SK-N-SH (cell line): ENCODE measurements around the gene GGTLC2. TPM values are rescaled to one million over a fixed set of nuclear protein-coding genes. Genes with fewer than 3 reads are reported as not detected.
"Not testable (repeated sequence)": the region's sequence is repeated elsewhere in the genome, so short reads cannot be mapped to it uniquely, and the experiment has no call there.

Experiments
- CTCF ChIA-PET: fragments of 300-600, 350-600 bp; formaldehyde crosslinking; extraction: SDS; loops from one replicate; lab custom pipeline; 2021; lab: Yijun Ruan, JAX
- POLR2A ChIA-PET: fragments of 350-600 bp; sonication (Branson Sonifier 250); formaldehyde crosslinking; extraction: SDS; loops from one replicate; lab custom pipeline; 2020; ENCODE audit warnings: antibody characterized with exemption, inconsistent platforms; lab: Yijun Ruan, JAX
- DNase-seq: peaks from one replicate; pipeline ENCODE4 v3.0.0; 2012
- H2AFZ ChIP-seq: fragments of 200-600 bp; sonication (generic); 2 replicates; pipeline ENCODE4 v1.8.1; 2016; ENCODE audit warnings: antibody characterized with exemption, mild to moderate bottlenecking, low read depth
- H3F3A ChIP-seq: fragments of 200-600 bp; sonication (generic); replicated peaks from 2 replicates; pipeline ENCODE3; 2016; ENCODE audit warnings: antibody characterized with exemption, mild to moderate bottlenecking; ENCODE audit not compliant: insufficient read depth
- H3K27ac ChIP-seq, 2 experiments: fragments of 200-500 bp in 1 of 2; fragments of 200-600 bp in 1 of 2; sonication (Bioruptor generic) in 1 of 2; sonication (generic), shearing (Covaris generic) in 1 of 2; 2 replicates each; pipeline versions ENCODE4 v1.5.1 to v1.6.1; 2014 to 2016; ENCODE audit warnings: low read depth in 2 of 2, inconsistent platforms in 1 of 2, low read length in 1 of 2, mild to moderate bottlenecking in 1 of 2, mixed read lengths in 1 of 2
- H3K27me3 ChIP-seq: fragments of 200-600 bp; sonication (generic), shearing (Covaris generic); 2 replicates; pipeline ENCODE4 v1.6.1; 2016; ENCODE audit warnings: mixed run types; ENCODE audit not compliant: insufficient read depth
- H3K36me3 ChIP-seq, 2 experiments: fragments of 200-500 bp in 1 of 2; fragments of 200-600 bp in 1 of 2; sonication (Bioruptor generic) in 1 of 2; sonication (generic) in 1 of 2; replicated peaks in 1 of 2; 2 replicates each; pipeline versions ENCODE3 to v1.5.1; 2014 to 2016; ENCODE audit warnings: low read length in 1 of 2, mild to moderate bottlenecking in 1 of 2; ENCODE audit not compliant: insufficient read depth in 2 of 2, control insufficient read depth in 1 of 2
- H3K4me1 ChIP-seq, 2 experiments: fragments of 200-500 bp in 1 of 2; fragments of 200-600 bp in 1 of 2; sonication (Bioruptor generic) in 1 of 2; sonication (generic), shearing (Covaris generic) in 1 of 2; 2 replicates each; pipeline versions ENCODE4 v1.5.1 to v1.6.1; 2014 to 2016; ENCODE audit warnings: low read depth in 1 of 2, low read length in 1 of 2, mixed run types in 1 of 2; ENCODE audit not compliant: insufficient read depth in 2 of 2, control insufficient read depth in 1 of 2
- H3K4me2 ChIP-seq: fragments of 200-600 bp; sonication (generic), shearing (Covaris generic); 2 replicates; pipeline ENCODE4 v1.6.1; 2017; ENCODE audit warnings: mixed run types
- H3K4me3 ChIP-seq, 2 experiments: fragments of 200-500 bp in 1 of 2; fragments of 200-600 bp in 1 of 2; sonication (Bioruptor generic) in 1 of 2; sonication (generic), shearing (Covaris generic) in 1 of 2; 2 replicates each; pipeline versions ENCODE4 v1.5.1 to v1.8.1; 2014 to 2016; ENCODE audit warnings: low read depth in 2 of 2, inconsistent platforms in 1 of 2, low read length in 1 of 2, mild to moderate bottlenecking in 1 of 2, mixed read lengths in 1 of 2, moderate library complexity in 1 of 2
- H3K79me2 ChIP-seq: fragments of 200-600 bp; sonication (generic); 2 replicates; pipeline ENCODE4 v1.8.1; 2017; ENCODE audit warnings: mild to moderate bottlenecking; ENCODE audit not compliant: insufficient read depth
- H3K9ac ChIP-seq: fragments of 200-600 bp; sonication (generic); 2 replicates; pipeline ENCODE4 v1.6.1; 2017; ENCODE audit warnings: mixed run types
- H3K9me2 ChIP-seq: fragments of 200-600 bp; sonication (generic); 2 replicates; pipeline ENCODE4 v1.6.1; 2017; ENCODE audit warnings: mixed run types
- H3K9me3 ChIP-seq: fragments of 200-600 bp; sonication (generic); 2 replicates; pipeline ENCODE4 v1.6.1; 2017; ENCODE audit warnings: mixed run types, mild to moderate bottlenecking, moderate library complexity
- H4K20me1 ChIP-seq: fragments of 200-600 bp; sonication (generic); 2 replicates; pipeline ENCODE4 v1.6.1; 2017; ENCODE audit warnings: mild to moderate bottlenecking, mixed run types; ENCODE audit not compliant: insufficient read depth
- EP300 ChIP-seq, 2 experiments: IDR thresholded peaks; 2 replicates each; pipeline versions ENCODE4 v1.4.0 to v1.6.1; 2012; ENCODE audit warnings: borderline replicate concordance in 1 of 2, low read depth in 1 of 2, low read length in 1 of 2
- MXI1 ChIP-seq: IDR thresholded peaks from 2 replicates; pipeline ENCODE4 v1.6.1; 2012; ENCODE audit warnings: mild to moderate bottlenecking, low read depth, low read length, improper control_type of control experiment
- NRF1 ChIP-seq: IDR thresholded peaks from 2 replicates; pipeline ENCODE4 v1.6.1; 2012; ENCODE audit warnings: low read depth, mild to moderate bottlenecking, low read length
- POLR2AphosphoS5 ChIP-seq: IDR thresholded peaks from 2 replicates; pipeline ENCODE4 v1.6.1; 2012; ENCODE audit warnings: low read depth, low read length
- RCOR1 ChIP-seq: fragments of 150-350 bp; IDR thresholded peaks from 2 replicates; pipeline ENCODE4 v1.6.1; 2017; ENCODE audit warnings: antibody characterized with exemption, low read length
- RFX5 ChIP-seq: IDR thresholded peaks from 2 replicates; pipeline ENCODE4 v1.6.1; 2012; ENCODE audit warnings: mild to moderate bottlenecking, improper control_type of control experiment, low read length
- RXRA ChIP-seq: IDR thresholded peaks from 2 replicates; pipeline ENCODE4 v1.4.0; 2012; ENCODE audit warnings: low read depth, mild to moderate bottlenecking, borderline replicate concordance
- TCF12 ChIP-seq: IDR thresholded peaks from 2 replicates; pipeline ENCODE4 v1.4.0; 2012
- WGBS: methylation state at CpG from one replicate; pipeline ENCODE4 v1.1.6; 2017; ENCODE audit warnings: low lambda C conversion rate; 5-methylcytosine and 5-hydroxymethylcytosine counted together
- polyA plus RNA-seq, 3 experiments: library from polyadenylated mRNA; depleted of rRNA; stranded (reverse); fragments of >200 nt; gene quantifications; 2 replicates each; pipeline ENCODE4 v1.2.3, GENCODE V29; 2012
- TF ChIP-seq, protein P1 (sequence below): fragments of 200-600 bp; sonication (generic); IDR thresholded peaks from 2 replicates; pipeline ENCODE4 v1.6.1; 2017; ENCODE audit warnings: antibody characterized with exemption, mild to moderate bottlenecking, moderate library complexity
- TF ChIP-seq, protein P2 (sequence below): IDR thresholded peaks from 2 replicates; pipeline ENCODE4 v1.4.0; 2012; ENCODE audit warnings: low read depth, borderline replicate concordance

Gene GGTLC2
- polyA plus RNA-seq, 1 of the 3 experiments (the other 2 are of a cell fraction), result not detected

- 26% methylated on average over 5 of the region's 9 CpGs for WGBS
- no peak overlapping the region for H3K4me3 ChIP-seq
- H2AFZ ChIP-seq, result no peak overlapping the region
- TF ChIP-seq RCOR1 (no peak), POLR2AphosphoS5 (no peak), MXI1 (no peak), RFX5 (no peak)
- TF ChIP-seq, protein P1, sequence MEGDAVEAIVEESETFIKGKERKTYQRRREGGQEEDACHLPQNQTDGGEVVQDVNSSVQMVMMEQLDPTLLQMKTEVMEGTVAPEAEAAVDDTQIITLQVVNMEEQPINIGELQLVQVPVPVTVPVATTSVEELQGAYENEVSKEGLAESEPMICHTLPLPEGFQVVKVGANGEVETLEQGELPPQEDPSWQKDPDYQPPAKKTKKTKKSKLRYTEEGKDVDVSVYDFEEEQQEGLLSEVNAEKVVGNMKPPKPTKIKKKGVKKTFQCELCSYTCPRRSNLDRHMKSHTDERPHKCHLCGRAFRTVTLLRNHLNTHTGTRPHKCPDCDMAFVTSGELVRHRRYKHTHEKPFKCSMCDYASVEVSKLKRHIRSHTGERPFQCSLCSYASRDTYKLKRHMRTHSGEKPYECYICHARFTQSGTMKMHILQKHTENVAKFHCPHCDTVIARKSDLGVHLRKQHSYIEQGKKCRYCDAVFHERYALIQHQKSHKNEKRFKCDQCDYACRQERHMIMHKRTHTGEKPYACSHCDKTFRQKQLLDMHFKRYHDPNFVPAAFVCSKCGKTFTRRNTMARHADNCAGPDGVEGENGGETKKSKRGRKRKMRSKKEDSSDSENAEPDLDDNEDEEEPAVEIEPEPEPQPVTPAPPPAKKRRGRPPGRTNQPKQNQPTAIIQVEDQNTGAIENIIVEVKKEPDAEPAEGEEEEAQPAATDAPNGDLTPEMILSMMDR, result peak; percentile 41
- no peaks in the 10 kb centered on the region for H3K79me2 ChIP-seq
- no peak for DNase-seq
- no peaks in the 10 kb centered on the region for H3K9me2 ChIP-seq
- H3K9ac ChIP-seq, result no peak overlapping the region
- no peaks in the 10 kb centered on the region; a peak in 1 of 4 replicates for H3K4me1 ChIP-seq
- ChIA-PET POLR2A (no interaction called here), CTCF (interaction anchor here (0.8 to 2.5 kb wide), 15 partner anchors 16 to 272 kb away, joined by 3 to 17 read pairs (median 4); no protein-coding TSS in a partner anchor)
- H3K36me3 ChIP-seq, result no peaks in the 10 kb centered on the region
- H3K27me3 ChIP-seq, result no peaks in the 10 kb centered on the region
- H3K9me3 ChIP-seq, result no peaks in the 10 kb centered on the region
- H3F3A ChIP-seq, result no peaks in the 10 kb centered on the region
- no peaks in the 10 kb centered on the region for H4K20me1 ChIP-seq
- no peak overlapping the region for H3K27ac ChIP-seq
- no peak overlapping the region for H3K4me2 ChIP-seq
These were observed 40.5 kb downstream of the GGTLC2 start for GRCh38 chr22:22684580-22685561.

- no peaks in the 10 kb centered on the region for H3F3A ChIP-seq
- H3K4me3 ChIP-seq, result no peak overlapping the region
- DNase-seq, result no peak
- no peak overlapping the region for H3K9ac ChIP-seq
- POLR2A ChIA-PET, result no interaction called here
- H3K36me3 ChIP-seq, result no peaks in the 10 kb centered on the region
- no CpG with 5 or more reads among the region's 3 CpGs for WGBS
- no peaks in the 10 kb centered on the region for H3K9me3 ChIP-seq
- no peaks in the 10 kb centered on the region for H3K9me2 ChIP-seq
- CTCF ChIA-PET, result interaction anchor here (1.0 to 2.5 kb wide), 12 partner anchors 15 to 271 kb away, joined by 3 to 17 read pairs (median 4); no protein-coding TSS in a partner anchor
- no peaks in the 10 kb centered on the region; a peak in 1 of 4 replicates for H3K4me1 ChIP-seq
- H3K27ac ChIP-seq, result no peak overlapping the region
- no peak overlapping the region for H2AFZ ChIP-seq
- H3K79me2 ChIP-seq, result no peaks in the 10 kb centered on the region
- no peaks in the 10 kb centered on the region for H3K27me3 ChIP-seq
- H3K4me2 ChIP-seq, result no peak overlapping the region
- no peak for TF ChIP-seq TCF12
- no peak for TF ChIP-seq NRF1
- TF ChIP-seq, protein P2, sequence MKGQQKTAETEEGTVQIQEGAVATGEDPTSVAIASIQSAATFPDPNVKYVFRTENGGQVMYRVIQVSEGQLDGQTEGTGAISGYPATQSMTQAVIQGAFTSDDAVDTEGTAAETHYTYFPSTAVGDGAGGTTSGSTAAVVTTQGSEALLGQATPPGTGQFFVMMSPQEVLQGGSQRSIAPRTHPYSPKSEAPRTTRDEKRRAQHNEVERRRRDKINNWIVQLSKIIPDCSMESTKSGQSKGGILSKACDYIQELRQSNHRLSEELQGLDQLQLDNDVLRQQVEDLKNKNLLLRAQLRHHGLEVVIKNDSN, result no peak
- TF ChIP-seq EP300 (IDR thresholded peaks at IDR 0.05; ENCODE audit: borderline replicate concordance in 1 of 2, low read depth in 1 of 2, low read length in 1 of 2), result no peak
- no peak for TF ChIP-seq RXRA
- H4K20me1 ChIP-seq, result no peaks in the 10 kb centered on the region
These were observed 41.2 kb downstream of the GGTLC2 start for GRCh38 chr22:22685586-22685985.

DNA sequence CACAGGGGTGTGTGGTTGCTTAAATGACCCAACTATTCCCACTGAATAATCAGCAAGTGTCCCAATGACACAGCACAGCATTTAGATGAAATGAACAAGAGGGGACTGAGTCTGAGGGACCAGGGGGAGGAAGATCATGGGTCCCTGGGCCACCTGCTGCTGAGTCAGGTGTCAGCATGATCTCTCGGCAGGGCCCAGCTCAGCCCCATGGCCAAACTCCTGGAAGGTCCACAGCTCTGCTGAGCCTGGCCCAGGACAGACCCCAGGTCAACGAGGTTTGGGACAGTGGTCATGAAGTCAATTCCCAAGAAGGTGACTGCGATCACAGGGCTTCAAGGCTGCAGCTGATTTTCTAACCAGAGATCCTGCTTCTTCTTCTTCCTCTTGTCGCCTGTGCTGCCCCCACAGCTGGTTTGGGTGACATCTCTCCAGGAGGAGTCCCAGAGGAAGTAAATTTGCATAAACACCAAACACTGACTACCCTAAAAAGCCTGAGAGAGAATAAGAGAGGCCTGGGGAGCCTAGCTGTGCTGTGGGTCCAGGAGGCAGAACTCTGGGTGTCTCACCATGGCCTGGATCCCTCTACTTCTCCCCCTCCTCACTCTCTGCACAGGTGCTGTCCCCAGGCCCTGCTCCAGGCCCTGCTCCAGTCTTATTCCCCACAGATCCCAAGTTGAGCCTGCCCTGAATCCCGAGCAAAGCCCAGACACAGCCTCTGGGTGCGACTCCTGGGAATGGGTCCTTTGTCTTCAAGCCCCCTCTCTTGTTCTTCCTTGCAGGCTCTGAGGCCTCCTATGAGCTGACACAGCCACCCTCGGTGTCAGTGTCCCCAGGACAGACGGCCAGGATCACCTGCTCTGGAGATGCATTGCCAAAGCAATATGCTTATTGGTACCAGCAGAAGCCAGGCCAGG lies 42.0 kb downstream of the GGTLC2 start:
- H3K9ac ChIP-seq, H2AFZ ChIP-seq, H3K9me2 ChIP-seq, H3K36me3 ChIP-seq, H3K27ac ChIP-seq, H3K4me1 ChIP-seq, H4K20me1 ChIP-seq, H3K9me3 ChIP-seq, H3K79me2 ChIP-seq, H3K4me2 ChIP-seq, H3K27me3 ChIP-seq, DNase-seq, H3K4me3 ChIP-seq, H3F3A ChIP-seq: not testable (repeated sequence)
- ChIA-PET POLR2A (interaction anchor here (0.6 kb wide), 1 partner anchor 67 kb away, joined by 3 read pairs; no protein-coding TSS in a partner anchor), CTCF (interaction anchor here (0.5 to 2.5 kb wide), 13 partner anchors 18 to 270 kb away, joined by 3 to 17 read pairs (median 5); no protein-coding TSS in a partner anchor)
- WGBS, result 32% methylated on average over 8 of the region's 8 CpGs
